OCI-LY7 (cell line): Measurements from ENCODE around the gene ELAVL3.

Experiments used
- CTCF ChIP-seq: fragments of 200-600 bp; sonication (generic); conservative IDR thresholded peaks from 2 replicates; pipeline ENCODE4 v1.5.1; 2014; ENCODE audit warnings: mild to moderate bottlenecking, antibody characterized with exemption, low read length, moderate library complexity, mixed read lengths
- EZH2phosphoT487 ChIP-seq: fragments of 200-600 bp; sonication (generic); IDR thresholded peaks from 2 replicates; pipeline ENCODE4 v1.6.1; 2018; ENCODE audit warnings: low read depth, borderline replicate concordance, mild to moderate bottlenecking, mixed run types, antibody characterized with exemption, low read length, moderate library complexity, mixed read lengths

GRCh38 chr19:11418549-11419506 is 62.0 kb downstream of the ELAVL3 start, which contains the start of gene RGL3:
- TF ChIP-seq CTCF = no peak
- no peak for TF ChIP-seq EZH2phosphoT487
